Prostate gland (tissue), 2 donors: ENCODE results near the gene KBTBD13.

Source experiments
- POLR2A ChIP-seq: fragments of 450-650 bp; IDR thresholded peaks from one replicate; pipeline ENCODE4 v1.6.1; 2016; ENCODE audit warnings: antibody characterized with exemption, mild to moderate bottlenecking
- TF ChIP-seq, protein P1 (sequence below), 4 experiments: fragments of 200-600 bp in 2 of 4; fragments of 450-650 bp in 2 of 4; sonication (generic) in 2 of 4; IDR thresholded peaks; 1 replicate in 3 of 4; 2 replicates in 1 of 4; pipeline ENCODE4 v1.5.1; 2016 to 2019; ENCODE audit warnings: antibody characterized with exemption in 4 of 4, mild to moderate bottlenecking in 2 of 4, moderate library complexity in 2 of 4

DNA sequence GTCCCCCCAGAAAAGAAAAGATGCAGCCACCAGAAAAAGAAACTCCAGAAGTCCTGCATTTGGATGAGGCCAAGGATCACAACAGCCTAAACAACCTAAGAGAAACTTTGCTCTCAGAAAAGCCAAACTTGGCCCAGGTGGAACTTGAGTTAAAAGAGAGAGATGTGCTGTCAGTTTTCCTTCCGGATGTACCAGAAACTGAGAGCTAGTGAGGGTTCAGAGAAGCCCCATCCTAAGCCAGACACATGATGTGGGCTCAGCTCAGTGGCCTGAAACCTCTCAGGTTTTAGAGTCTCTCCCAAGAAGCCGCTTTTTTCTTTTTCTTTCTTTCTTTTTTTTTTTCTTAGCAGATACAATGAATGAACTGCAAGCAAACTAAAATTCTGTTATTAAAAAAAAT is 23.6 kb upstream of the KBTBD13 start:
- TF ChIP-seq, protein P1, sequence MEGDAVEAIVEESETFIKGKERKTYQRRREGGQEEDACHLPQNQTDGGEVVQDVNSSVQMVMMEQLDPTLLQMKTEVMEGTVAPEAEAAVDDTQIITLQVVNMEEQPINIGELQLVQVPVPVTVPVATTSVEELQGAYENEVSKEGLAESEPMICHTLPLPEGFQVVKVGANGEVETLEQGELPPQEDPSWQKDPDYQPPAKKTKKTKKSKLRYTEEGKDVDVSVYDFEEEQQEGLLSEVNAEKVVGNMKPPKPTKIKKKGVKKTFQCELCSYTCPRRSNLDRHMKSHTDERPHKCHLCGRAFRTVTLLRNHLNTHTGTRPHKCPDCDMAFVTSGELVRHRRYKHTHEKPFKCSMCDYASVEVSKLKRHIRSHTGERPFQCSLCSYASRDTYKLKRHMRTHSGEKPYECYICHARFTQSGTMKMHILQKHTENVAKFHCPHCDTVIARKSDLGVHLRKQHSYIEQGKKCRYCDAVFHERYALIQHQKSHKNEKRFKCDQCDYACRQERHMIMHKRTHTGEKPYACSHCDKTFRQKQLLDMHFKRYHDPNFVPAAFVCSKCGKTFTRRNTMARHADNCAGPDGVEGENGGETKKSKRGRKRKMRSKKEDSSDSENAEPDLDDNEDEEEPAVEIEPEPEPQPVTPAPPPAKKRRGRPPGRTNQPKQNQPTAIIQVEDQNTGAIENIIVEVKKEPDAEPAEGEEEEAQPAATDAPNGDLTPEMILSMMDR (IDR thresholded peaks at IDR 0.05), result no peak
- TF ChIP-seq POLR2A, result no peak
